AG09319 (cell line): ENCODE results near the gene TTC8.
"Not testable (repeated sequence)": the region's sequence is repeated elsewhere in the genome, so short reads cannot be mapped to it uniquely, and the experiment has no call there.

ENCODE experiments used
- DNase-seq: peaks from one replicate; pipeline ENCODE4 v3.0.0-alpha.2; 2010; ENCODE audit warnings: low read depth; ENCODE audit errors: extremely low read depth
- TF ChIP-seq, protein P1 (sequence below): IDR thresholded peaks from 2 replicates; pipeline ENCODE4 v1.5.1; 2011; ENCODE audit warnings: low read depth, mild to moderate bottlenecking, inconsistent platforms, low read length, moderate library complexity

The TTC8 gene

DNA sequence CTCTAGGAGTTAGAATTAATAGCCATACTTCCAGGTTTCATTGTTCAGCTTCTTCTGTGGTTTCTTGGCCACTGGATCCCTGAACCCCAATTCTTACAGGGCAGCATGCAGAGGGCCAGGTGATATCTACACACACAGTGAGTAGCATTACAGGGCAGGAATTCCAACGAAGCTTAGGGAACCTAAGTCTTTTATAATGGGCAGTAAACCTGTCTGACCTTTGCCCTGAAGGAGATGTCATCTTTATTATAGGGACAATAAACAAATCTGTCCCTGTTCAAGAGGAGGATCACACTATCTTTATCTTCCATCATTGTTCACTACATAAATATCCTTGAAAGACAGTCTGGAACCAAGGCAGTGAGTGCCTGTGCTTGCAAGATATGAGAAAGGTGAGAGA lies 20.0 kb upstream of the TTC8 start:
- TF ChIP-seq, protein P1, sequence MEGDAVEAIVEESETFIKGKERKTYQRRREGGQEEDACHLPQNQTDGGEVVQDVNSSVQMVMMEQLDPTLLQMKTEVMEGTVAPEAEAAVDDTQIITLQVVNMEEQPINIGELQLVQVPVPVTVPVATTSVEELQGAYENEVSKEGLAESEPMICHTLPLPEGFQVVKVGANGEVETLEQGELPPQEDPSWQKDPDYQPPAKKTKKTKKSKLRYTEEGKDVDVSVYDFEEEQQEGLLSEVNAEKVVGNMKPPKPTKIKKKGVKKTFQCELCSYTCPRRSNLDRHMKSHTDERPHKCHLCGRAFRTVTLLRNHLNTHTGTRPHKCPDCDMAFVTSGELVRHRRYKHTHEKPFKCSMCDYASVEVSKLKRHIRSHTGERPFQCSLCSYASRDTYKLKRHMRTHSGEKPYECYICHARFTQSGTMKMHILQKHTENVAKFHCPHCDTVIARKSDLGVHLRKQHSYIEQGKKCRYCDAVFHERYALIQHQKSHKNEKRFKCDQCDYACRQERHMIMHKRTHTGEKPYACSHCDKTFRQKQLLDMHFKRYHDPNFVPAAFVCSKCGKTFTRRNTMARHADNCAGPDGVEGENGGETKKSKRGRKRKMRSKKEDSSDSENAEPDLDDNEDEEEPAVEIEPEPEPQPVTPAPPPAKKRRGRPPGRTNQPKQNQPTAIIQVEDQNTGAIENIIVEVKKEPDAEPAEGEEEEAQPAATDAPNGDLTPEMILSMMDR, result no peak

DNA sequence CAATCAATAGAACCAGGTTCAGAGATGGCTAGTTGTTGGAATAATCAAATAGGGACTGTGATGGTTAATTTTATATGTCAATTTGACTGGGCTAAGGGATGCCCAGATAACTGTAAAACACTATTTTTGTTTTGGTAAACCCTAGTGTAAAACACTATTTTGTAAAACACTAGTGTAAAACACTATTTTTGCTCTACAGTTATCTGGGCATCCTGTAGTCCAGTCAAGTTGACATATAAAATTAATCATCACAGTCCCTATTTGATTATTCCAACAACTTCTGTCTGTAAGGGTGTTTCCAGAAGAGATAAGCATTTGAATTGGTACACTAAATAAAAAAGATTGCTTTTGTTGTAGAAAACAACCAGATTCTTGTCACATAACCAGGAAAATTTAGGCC lies 16.1 kb upstream of the TTC8 start:
- TF ChIP-seq, protein P1, result no peak
- DNase-seq, result no peak

More for the DNA sequence above, 20.0 kb upstream of the TTC8 start:
- no peak for DNase-seq

DNA sequence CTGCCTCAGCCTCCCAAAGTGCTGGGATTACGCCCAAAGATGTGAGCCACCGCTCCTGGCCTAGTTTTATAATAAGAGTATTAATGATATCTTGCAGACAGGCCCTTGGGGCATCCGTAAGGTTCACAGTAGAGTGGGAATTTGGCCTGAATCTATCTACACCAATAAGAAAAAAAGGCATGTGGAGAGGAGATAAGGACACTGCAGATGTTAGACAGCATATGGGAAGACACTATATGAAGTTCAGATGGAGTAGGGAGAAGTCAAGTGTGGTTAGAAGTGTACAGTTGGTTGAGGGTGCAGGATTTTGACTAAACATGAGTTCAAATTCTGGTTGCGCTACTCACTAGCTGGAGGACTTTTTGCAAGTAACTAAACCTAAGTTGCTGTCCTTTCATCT lies 8.5 kb upstream of the TTC8 start:
- TF ChIP-seq, protein P1, result no peak
- DNase-seq, result no peak

DNA sequence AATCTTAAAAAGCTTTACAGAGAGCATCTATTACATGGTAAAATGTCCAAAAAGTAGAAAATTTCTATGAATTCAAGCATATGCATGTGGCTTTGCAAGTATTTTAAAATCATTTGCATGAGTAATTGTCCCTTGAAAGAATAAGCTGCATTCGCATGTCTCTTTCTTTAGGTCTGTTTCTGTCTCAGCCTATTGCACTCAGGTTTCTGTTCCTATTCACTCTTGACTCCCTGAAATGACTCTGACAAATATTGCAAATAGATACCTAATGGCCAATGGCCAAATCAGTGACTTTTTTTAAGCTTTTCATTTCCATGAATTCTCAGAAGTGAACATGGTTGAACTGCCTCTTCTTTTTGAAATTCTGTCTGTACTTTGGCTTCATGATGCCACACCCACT lies 6.4 kb upstream of the TTC8 start:
- TF ChIP-seq, protein P1, result no peak
- DNase-seq, result no peak

DNA sequence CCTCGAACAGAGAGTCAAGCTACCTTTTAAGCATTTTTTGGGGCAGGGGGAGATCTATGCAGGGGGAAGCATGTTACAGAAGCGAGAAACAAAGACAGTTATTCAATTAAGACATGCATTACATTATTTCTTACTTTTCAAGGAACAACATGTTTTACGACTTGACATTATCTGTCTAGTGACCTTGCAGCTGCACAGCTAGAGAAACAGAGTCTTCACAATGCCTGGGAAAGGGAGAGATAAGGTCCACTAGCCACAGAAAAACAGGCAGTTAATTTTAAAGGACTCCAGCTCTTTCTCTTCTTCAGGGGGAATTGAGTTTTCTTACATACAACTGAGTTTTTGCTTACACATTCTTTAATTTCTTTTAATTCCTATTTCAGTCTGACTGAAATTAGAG lies 4.8 kb upstream of the TTC8 start:
- DNase-seq, result not testable (repeated sequence)

DNA sequence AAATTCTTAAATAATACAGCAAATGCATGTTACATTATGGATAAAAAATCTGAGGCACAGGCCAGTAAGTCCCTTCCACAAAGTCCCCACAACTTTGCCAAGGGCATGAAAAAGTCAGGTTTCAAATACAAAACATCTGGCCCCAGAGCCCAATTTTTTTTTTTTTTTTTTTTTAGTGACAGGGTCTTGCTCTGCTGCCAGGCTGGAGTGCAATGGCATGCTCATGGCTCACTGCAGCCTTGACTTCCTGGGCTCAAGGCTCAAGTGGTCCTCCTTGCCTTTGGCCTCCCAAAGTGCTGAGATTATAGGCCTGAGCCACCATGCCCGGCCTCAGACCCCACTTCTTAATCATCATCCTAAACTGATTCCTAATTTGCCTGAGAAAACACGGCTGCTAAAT lies 3.1 kb upstream of the TTC8 start:
- DNase-seq, result no peak
- TF ChIP-seq, protein P1, result no peak

DNA sequence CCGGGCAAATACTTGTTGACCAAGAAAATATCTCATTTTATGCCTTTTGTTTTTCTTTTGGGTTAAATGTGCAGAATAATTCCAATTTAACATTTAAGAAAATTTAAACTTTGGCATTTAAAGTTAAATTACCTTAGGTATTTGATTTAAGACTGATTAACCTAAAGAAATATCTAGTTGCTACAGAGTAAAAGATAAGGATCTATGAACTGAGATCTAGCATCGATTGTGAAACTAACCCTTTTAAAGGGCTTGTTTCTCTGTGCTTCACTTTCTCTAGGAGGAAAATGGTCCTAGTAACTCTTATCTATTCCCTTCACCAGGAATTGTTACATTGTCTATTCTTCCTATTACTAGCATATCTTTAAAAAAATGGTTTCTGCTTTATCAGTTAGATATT lies 2.6 kb upstream of the TTC8 start:
- DNase-seq, result no peak
- TF ChIP-seq, protein P1, result no peak

DNA sequence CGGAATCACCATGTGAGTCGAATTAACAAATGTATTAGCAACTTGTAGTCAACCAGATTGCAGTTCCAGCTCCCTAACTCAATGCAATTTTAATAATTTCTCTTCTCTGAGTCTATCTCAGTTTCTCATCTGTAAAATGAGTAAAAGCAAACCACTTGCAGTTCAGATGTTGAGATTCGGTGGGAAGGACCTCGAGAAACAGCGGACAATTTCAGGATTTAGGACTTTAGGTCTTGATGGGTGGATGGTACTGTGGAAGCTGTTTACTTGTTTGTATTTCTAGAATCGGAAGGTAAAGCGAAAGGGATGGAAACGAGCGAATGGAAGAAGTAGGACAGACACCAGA lies 510 bp upstream of the TTC8 start:
- TF ChIP-seq, protein P1, result no peak

More for the DNA sequence above, 510 bp upstream of the TTC8 start:
- DNase-seq, result no peak
